ENCODE measurements around the gene DNAH12. TPM values are rescaled to one million over a fixed set of nuclear protein-coding genes. Genes with fewer than 3 reads are reported as not detected.

Gene DNAH12
- total and polyA plus RNA-seq, 2 of the 13 experiments (the other 11 are each of a cell fraction or from before 2014, with no cell fraction given): 0.11 TPM

- peak; percentile 48 for TF ChIP-seq HCFC1 (IDR thresholded peaks at IDR 0.05; ENCODE audit: low read depth, low read length)
- TF ChIP-seq CBX2 (IDR thresholded peaks at IDR 0.05; ENCODE audit: low read depth, low read length): no peak
- TF ChIP-seq CBX2 (CRISPR knock-in tag; IDR thresholded peaks at IDR 0.05; ENCODE audit: low read depth): no peak
- TF ChIP-seq HIVEP1 (CRISPR knock-in tag; IDR thresholded peaks at IDR 0.05): peak; percentile 59
- no peak; the same call in 1 of the 2 replicates for TF ChIP-seq STAT6 (CRISPR knock-in tag; IDR thresholded peaks at IDR 0.05; ENCODE audit: borderline replicate concordance)
- no peak for TF ChIP-seq ZNF720 (CRISPR knock-in tag; IDR thresholded peaks at IDR 0.05)
- no peak for TF ChIP-seq SP1 (IDR thresholded peaks at IDR 0.05)
- peak; percentile 47; the same call in 1 of the 2 replicates for TF ChIP-seq SP1 (CRISPR knock-in tag; IDR thresholded peaks at IDR 0.05)
- no peak for TF ChIP-seq ZNF101 (CRISPR knock-in tag; IDR thresholded peaks at IDR 0.05; ENCODE audit: borderline replicate concordance, low read depth)
- TF ChIP-seq ZNF234 (CRISPR knock-in tag; conservative IDR thresholded peaks at IDR 0.05): peak; percentile 83; the same call in 1 of the 2 replicates
- TF ChIP-seq RFX1 (IDR thresholded peaks at IDR 0.05): no peak
- peak; percentile 94 for TF ChIP-seq POLR2G (IDR thresholded peaks at IDR 0.05; ENCODE audit: low read depth, low read length)
- TF ChIP-seq NKX3-1 (CRISPR knock-in tag; IDR thresholded peaks at IDR 0.05): no peak; the same call in 1 of the 2 replicates
- TF ChIP-seq ZNF276 (CRISPR knock-in tag; IDR thresholded peaks at IDR 0.05; ENCODE audit: low read depth): peak; percentile 68; the same call in 1 of the 2 replicates
- TF ChIP-seq ZFP91 (CRISPR knock-in tag; IDR thresholded peaks at IDR 0.05; ENCODE audit: borderline replicate concordance): peak; percentile 94
- no peak for TF ChIP-seq SMARCE1 (IDR thresholded peaks at IDR 0.05; ENCODE audit: borderline replicate concordance)
- TF ChIP-seq JUNB (CRISPR knock-in tag; IDR thresholded peaks at IDR 0.05; ENCODE audit: borderline replicate concordance): peak; percentile 70; the same call in 1 of the 2 replicates
- TF ChIP-seq ZNF432 (CRISPR knock-in tag; IDR thresholded peaks at IDR 0.05; ENCODE audit: borderline replicate concordance): no peak
- no peak for TF ChIP-seq ISX (CRISPR knock-in tag; conservative IDR thresholded peaks at IDR 0.05)
- no peak for TF ChIP-seq CHCHD3 (CRISPR knock-in tag; IDR thresholded peaks at IDR 0.05)
- TF ChIP-seq SETDB1 (CRISPR knock-in tag; IDR thresholded peaks at IDR 0.05; ENCODE audit: borderline replicate concordance): peak; percentile 34; the same call in 1 of the 2 replicates
- TF ChIP-seq TMF1 (CRISPR knock-in tag; IDR thresholded peaks at IDR 0.05; ENCODE audit: low read depth): peak; percentile 96
- TF ChIP-seq MYC (CRISPR knock-in tag; IDR thresholded peaks at IDR 0.05; ENCODE audit: borderline replicate concordance): peak; percentile 96
- peak; percentile 92 for TF ChIP-seq ZNF547 (CRISPR knock-in tag; IDR thresholded peaks at IDR 0.05)
Measured at GRCh38 chr3:57555738-57556458, 11.8 kb upstream of the DNAH12 start, which contains the start of gene PDE12 (continued).

All from HepG2 (cell line).